H1 (cell line): ENCODE data around the gene TESMIN. TPM values are rescaled to one million over a fixed set of nuclear protein-coding genes. Genes with fewer than 3 reads are reported as not detected.

Experiments
- CTCF ChIA-PET: fragments of 300-600 bp; sonication (Branson Sonifier 250); formaldehyde crosslinking; loops from one replicate; lab custom pipeline; 2021; ENCODE audit not compliant: partially characterized antibody; lab: Charles Lee
- POLR2A ChIA-PET: fragments of 300-600 bp; sonication (Branson Sonifier 250); formaldehyde crosslinking; loops from one replicate; lab custom pipeline; 2021; ENCODE audit warnings: inconsistent platforms; ENCODE audit not compliant: partially characterized antibody; lab: Charles Lee
- DNase-seq, 2 experiments: peaks; one replicate each; pipeline versions ENCODE4 v3.0.0 to v3.0.0-alpha.2; 2010 to 2022; ENCODE audit warnings: low spot score in 2 of 2, low read depth in 1 of 2, mixed read lengths in 1 of 2
- FAIRE-seq: peaks from 2 replicates; lab custom pipeline; 2011; peaks lifted over from hg19 to GRCh38; lab: Jason Lieb, UNC
- H2AFZ ChIP-seq: 2 replicates; pipeline ENCODE4 v1.8.1; 2012; ENCODE audit warnings: low read length, inconsistent platforms
- H2AK5ac ChIP-seq: 2 replicates; pipeline ENCODE4 v1.6.1; 2013; ENCODE audit warnings: low read depth, low read length
- H2BK120ac ChIP-seq: replicated peaks from 2 replicates; pipeline ENCODE3; 2013; ENCODE audit warnings: low read depth, low read length, inconsistent platforms
- H2BK12ac ChIP-seq: 2 replicates; pipeline ENCODE4 v1.6.1; 2013; ENCODE audit warnings: low read depth, low read length
- H2BK15ac ChIP-seq: 2 replicates; pipeline ENCODE4 v1.6.1; 2013; ENCODE audit warnings: low read length
- H2BK20ac ChIP-seq: 2 replicates; pipeline ENCODE4 v1.6.1; 2013; ENCODE audit warnings: low read length
- H2BK5ac ChIP-seq: 2 replicates; pipeline ENCODE4 v1.6.1; 2013; ENCODE audit warnings: low read depth, low read length
- H3K14ac ChIP-seq: 2 replicates; pipeline ENCODE4 v1.6.1; 2013; ENCODE audit warnings: inconsistent platforms; ENCODE audit not compliant: insufficient read length
- H3K18ac ChIP-seq: 2 replicates; pipeline ENCODE4 v1.6.1; 2013; ENCODE audit warnings: low read length; ENCODE audit errors: extremely low read depth
- H3K23ac ChIP-seq: 2 replicates; pipeline ENCODE4 v1.6.1; 2013; ENCODE audit warnings: inconsistent platforms; ENCODE audit not compliant: insufficient read length
- H3K23me2 ChIP-seq: 2 replicates; pipeline ENCODE4 v1.6.1; 2013; ENCODE audit warnings: low read depth, low read length
- H3K27ac ChIP-seq: 2 replicates; pipeline ENCODE4 v1.6.1; 2011; ENCODE audit warnings: low read depth, low read length, inconsistent platforms
- H3K27me3 ChIP-seq, 4 experiments: replicated peaks in 1 of 4; 1 replicate in 1 of 4; 2 replicates in 3 of 4; pipeline versions ENCODE4 v1.6.1 to v1.8.1; 2011 to 2013; ENCODE audit warnings: low read length in 3 of 4, mild to moderate bottlenecking in 3 of 4, inconsistent platforms in 2 of 4, mixed read lengths in 2 of 4, moderate library complexity in 1 of 4; ENCODE audit not compliant: control insufficient read depth in 3 of 4, insufficient read depth in 3 of 4; ENCODE audit errors: extremely low read depth in 1 of 4
- H3K36me3 ChIP-seq, 4 experiments: 2 replicates each; pipeline versions ENCODE4 v1.6.1 to v1.8.1; 2011 to 2013; ENCODE audit warnings: mild to moderate bottlenecking in 4 of 4, low read length in 3 of 4, moderate library complexity in 2 of 4, control low read depth in 1 of 4, inconsistent platforms in 1 of 4; ENCODE audit not compliant: insufficient read depth in 4 of 4, control insufficient read depth in 2 of 4
- H3K4ac ChIP-seq: replicated peaks from 2 replicates; pipeline ENCODE3; 2013; ENCODE audit warnings: low read length, low read depth, mixed read lengths, inconsistent platforms; ENCODE audit not compliant: insufficient read length
- H3K4me1 ChIP-seq, 4 experiments: replicated peaks in 1 of 4; 1 replicate in 1 of 4; 2 replicates in 3 of 4; pipeline versions ENCODE4 v1.6.1 to v1.8.1; 2011 to 2013; ENCODE audit warnings: low read length in 3 of 4, inconsistent platforms in 2 of 4, mixed read lengths in 1 of 4; ENCODE audit not compliant: insufficient read depth in 4 of 4, control insufficient read depth in 3 of 4
- H3K4me2 ChIP-seq, 2 experiments: 2 replicates each; pipeline versions ENCODE4 v1.6.1 to v1.8.1; 2011 to 2013; ENCODE audit warnings: low read depth in 2 of 2, low read length in 2 of 2, control low read depth in 1 of 2, inconsistent platforms in 1 of 2, mild to moderate bottlenecking in 1 of 2; ENCODE audit not compliant: insufficient read depth in 1 of 2
- H3K4me3 ChIP-seq, 4 experiments: fragments of 200-600, 300-600 bp in 1 of 4; sonication (generic), shearing (Covaris generic), sonication (Bioruptor Twin) in 1 of 4; 2 replicates each; pipeline versions ENCODE4 v1.5.1 to v1.8.1; 2011 to 2016; ENCODE audit warnings: low read length in 4 of 4, low read depth in 3 of 4, control low read depth in 2 of 4, inconsistent platforms in 2 of 4, mild to moderate bottlenecking in 2 of 4, mixed read lengths in 1 of 4, moderate library complexity in 1 of 4; ENCODE audit not compliant: insufficient read depth in 2 of 4; ENCODE audit errors: extremely low read depth in 1 of 4
- H3K56ac ChIP-seq: replicated peaks from 2 replicates; pipeline ENCODE3; 2013; ENCODE audit warnings: low read depth, mild to moderate bottlenecking, mixed read lengths, low read length, inconsistent platforms; ENCODE audit not compliant: insufficient read length
- H3K79me1 ChIP-seq: 2 replicates; pipeline ENCODE4 v1.6.1; 2013; ENCODE audit warnings: low read depth, low read length, control low read depth
- H3K79me2 ChIP-seq, 2 experiments: 2 replicates each; pipeline versions ENCODE4 v1.6.1 to v1.8.1; 2012 to 2013; ENCODE audit warnings: low read length in 2 of 2, mild to moderate bottlenecking in 2 of 2, inconsistent platforms in 1 of 2; ENCODE audit not compliant: insufficient read depth in 2 of 2, control insufficient read depth in 1 of 2
- H3K9ac ChIP-seq, 4 experiments: replicated peaks in 1 of 4; 1 replicate in 1 of 4; 2 replicates in 3 of 4; pipeline versions ENCODE4 v1.6.1 to v1.8.1; 2011 to 2013; ENCODE audit warnings: low read depth in 3 of 4, low read length in 3 of 4, control low read depth in 2 of 4, mild to moderate bottlenecking in 2 of 4, moderate library complexity in 2 of 4, inconsistent platforms in 1 of 4; ENCODE audit errors: extremely low read depth in 1 of 4
- H3K9me3 ChIP-seq, 2 experiments: 2 replicates each; pipeline versions ENCODE4 v1.6.1 to v1.8.1; 2012 to 2013; ENCODE audit warnings: mild to moderate bottlenecking in 2 of 2, moderate library complexity in 2 of 2, control low read depth in 1 of 2, inconsistent platforms in 1 of 2, low read depth in 1 of 2, low read length in 1 of 2, mixed read lengths in 1 of 2; ENCODE audit not compliant: insufficient read depth in 2 of 2
- H4K20me1 ChIP-seq, 2 experiments: replicated peaks in 1 of 2; 2 replicates each; pipeline versions ENCODE3 to v1.8.1; 2011 to 2013; ENCODE audit warnings: inconsistent platforms in 2 of 2, low read length in 2 of 2, mild to moderate bottlenecking in 1 of 2; ENCODE audit not compliant: insufficient read depth in 2 of 2, control insufficient read depth in 1 of 2
- H4K5ac ChIP-seq: 2 replicates; pipeline ENCODE4 v1.6.1; 2013; ENCODE audit warnings: low read length, low read depth, mixed read lengths, inconsistent platforms; ENCODE audit not compliant: insufficient read length
- H4K8ac ChIP-seq: 2 replicates; pipeline ENCODE4 v1.8.0; 2013; ENCODE audit warnings: mild to moderate bottlenecking, moderate library complexity, low read length, inconsistent platforms; ENCODE audit not compliant: insufficient read depth; ENCODE audit errors: extremely low read depth
- H4K91ac ChIP-seq: replicated peaks from 2 replicates; pipeline ENCODE3; 2013; ENCODE audit warnings: low read length, mixed read lengths, inconsistent platforms; ENCODE audit not compliant: insufficient read length
- ATF3 ChIP-seq: IDR thresholded peaks from 2 replicates; pipeline ENCODE4 v1.6.1; 2011; ENCODE audit warnings: low read depth, mild to moderate bottlenecking, low read length; ENCODE audit not compliant: insufficient read depth
- BACH1 ChIP-seq: IDR thresholded peaks from 2 replicates; pipeline ENCODE4 v1.6.1; 2012; ENCODE audit warnings: low read length, improper control_type of control experiment
- BRCA1 ChIP-seq: IDR thresholded peaks from 2 replicates; pipeline ENCODE4 v1.6.1; 2012; ENCODE audit warnings: low read depth, low read length, improper control_type of control experiment
- CBX5 ChIP-seq: fragments of 300-800, 300-1000 bp; sonication (generic); IDR thresholded peaks from 2 replicates; pipeline ENCODE4 v1.7.1; 2016; ENCODE audit warnings: antibody characterized with exemption, low read length, low read depth
- CHD2 ChIP-seq: IDR thresholded peaks from 2 replicates; pipeline ENCODE4 v1.6.1; 2012; ENCODE audit warnings: low read length, improper control_type of control experiment
- RAD21 ChIP-seq, 2 experiments: IDR thresholded peaks in 1 of 2; conservative IDR thresholded peaks in 1 of 2; 2 replicates each; pipeline ENCODE4 v1.6.1; 2011; ENCODE audit warnings: low read depth in 2 of 2, low read length in 2 of 2, improper control_type of control experiment in 1 of 2, inconsistent platforms in 1 of 2, mild to moderate bottlenecking in 1 of 2, moderate library complexity in 1 of 2
- RNF2 ChIP-seq: fragments of 200-900, 300-1000 bp; sonication (generic); IDR thresholded peaks from 2 replicates; pipeline ENCODE4 v1.7.1; 2016; ENCODE audit warnings: borderline replicate concordance, low read depth, mild to moderate bottlenecking, antibody characterized with exemption, low read length; ENCODE audit not compliant: poor library complexity, severe bottlenecking; ENCODE audit errors: missing control alignments
- RXRA ChIP-seq: IDR thresholded peaks from 2 replicates; pipeline ENCODE4 v1.6.1; 2011; ENCODE audit warnings: low read depth, mild to moderate bottlenecking, low read length, moderate library complexity; ENCODE audit not compliant: insufficient read depth
- TCF12 ChIP-seq: IDR thresholded peaks from 2 replicates; pipeline ENCODE4 v1.6.1; 2011; ENCODE audit warnings: low read depth, mild to moderate bottlenecking, low read length
- WGBS, 2 experiments: shearing (Covaris generic) in 1 of 2; methylation state at CpG; one replicate each; pipeline versions ENCODE4 v1.1.6 to v1.1.7; 2013 to 2015; ENCODE audit warnings: low lambda C conversion rate in 2 of 2, mixed read lengths in 2 of 2, inconsistent platforms in 1 of 2, low coverage in 1 of 2, missing lambda C conversion rate in 1 of 2; ENCODE audit not compliant: insufficient replicate concordance in 2 of 2, insufficient coverage in 1 of 2, insufficient read length in 1 of 2; ENCODE audit errors: extremely low coverage in 1 of 2, missing lambda C conversion rate in 1 of 2; 5-methylcytosine and 5-hydroxymethylcytosine counted together
- polyA plus RNA-seq, 7 experiments: library from polyadenylated mRNA; depleted of rRNA in 3 of 7; stranded (reverse) in 5 of 7; unstranded in 2 of 7; fragments of >200 nt in 5 of 7; fragments of 200-250 nt in 2 of 7; gene quantifications; 1 replicate in 5 of 7; 2 replicates in 1 of 7; 4 replicates in 1 of 7; pipeline versions ENCODE4 v1.2.1 to v1.2.3, GENCODE V29; 2011 to 2013; ENCODE audit warnings: missing spikeins in 2 of 7, mixed read lengths in 2 of 7
- total RNA-seq: library from RNA; stranded (reverse); fragmentation: NEBNext Ultra II Directional; extraction: Animal tissue kit (Norgen Biotek cat#: 25700); gene quantifications from 2 replicates; pipeline ENCODE4 v1.2.1, GENCODE V29; 2021
- TF ChIP-seq, protein P1 (sequence below): IDR thresholded peaks from 2 replicates; pipeline ENCODE4 v1.6.1; 2012; ENCODE audit warnings: low read length, inconsistent platforms

Gene TESMIN
- total and polyA plus RNA-seq, 2 of the 8 experiments (the other 6 are each of a cell fraction or from before 2014, with no cell fraction given): 22.6 to 61.1 TPM

DNA sequence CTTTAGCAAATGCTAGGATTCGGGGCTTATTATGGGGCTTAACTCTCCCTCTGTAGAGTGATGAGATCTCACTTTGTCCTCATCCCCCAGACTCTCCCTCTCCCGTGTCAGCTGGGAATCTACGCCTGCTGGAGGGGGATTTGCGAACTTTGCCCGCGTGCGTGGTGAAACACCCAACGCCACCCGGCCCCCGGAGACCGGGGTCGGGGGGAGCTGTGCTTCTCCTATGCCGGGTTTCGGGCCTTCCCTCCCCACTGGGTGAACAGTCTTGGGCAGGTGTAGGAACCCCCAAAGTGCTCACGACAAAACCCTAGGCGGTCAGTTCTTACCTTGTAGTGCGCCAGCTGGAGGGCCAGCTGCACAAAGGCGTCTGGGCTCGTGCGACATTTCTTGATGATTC is 21.6 kb upstream of the TESMIN start:
- Histone ChIP-seq H3K36me3 (no peaks in the 10 kb centered on the region), H2AK5ac (no peak overlapping the region), H3K79me1 (no peaks in the 10 kb centered on the region), H3K14ac (no peak overlapping the region), H3K9me3 (no peaks in the 10 kb centered on the region), H2BK5ac (no peak overlapping the region), H3K4me2 (no peak overlapping the region), H3K27ac (no peak overlapping the region), H3K18ac (no peak overlapping the region), H3K9ac (no peak overlapping the region), H3K23ac (no peak overlapping the region), H2BK15ac (no peak overlapping the region), H3K4ac (no peak overlapping the region), H3K56ac (no peak overlapping the region), H4K91ac (no peak overlapping the region), H4K8ac (no peak overlapping the region), H2BK20ac (no peak overlapping the region), H3K4me1 (no peaks in the 10 kb centered on the region), H4K5ac (no peak overlapping the region), H3K79me2 (no peaks in the 10 kb centered on the region), H3K23me2 (no peaks in the 10 kb centered on the region), H4K20me1 (no peaks in the 10 kb centered on the region), H3K27me3 (no peaks in the 10 kb centered on the region), H2AFZ (no peak overlapping the region), H3K4me3 (no peak overlapping the region), H2BK120ac (no peak overlapping the region), H2BK12ac (no peak overlapping the region)
- TF ChIP-seq, protein P1, sequence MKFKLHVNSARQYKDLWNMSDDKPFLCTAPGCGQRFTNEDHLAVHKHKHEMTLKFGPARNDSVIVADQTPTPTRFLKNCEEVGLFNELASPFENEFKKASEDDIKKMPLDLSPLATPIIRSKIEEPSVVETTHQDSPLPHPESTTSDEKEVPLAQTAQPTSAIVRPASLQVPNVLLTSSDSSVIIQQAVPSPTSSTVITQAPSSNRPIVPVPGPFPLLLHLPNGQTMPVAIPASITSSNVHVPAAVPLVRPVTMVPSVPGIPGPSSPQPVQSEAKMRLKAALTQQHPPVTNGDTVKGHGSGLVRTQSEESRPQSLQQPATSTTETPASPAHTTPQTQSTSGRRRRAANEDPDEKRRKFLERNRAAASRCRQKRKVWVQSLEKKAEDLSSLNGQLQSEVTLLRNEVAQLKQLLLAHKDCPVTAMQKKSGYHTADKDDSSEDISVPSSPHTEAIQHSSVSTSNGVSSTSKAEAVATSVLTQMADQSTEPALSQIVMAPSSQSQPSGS: no peak
- TF ChIP-seq ATF3 (no peak), BACH1 (no peak), CHD2 (no peak), RXRA (no peak), BRCA1 (no peak), TCF12 (no peak), RAD21 (IDR thresholded peaks at IDR 0.05 in 1 of 2, conservative IDR thresholded peaks at IDR 0.05 in 1 of 2; ENCODE audit: low read depth in 2 of 2, low read length in 2 of 2) (no peak), CBX5 (no peak), RNF2 (no peak)
- DNase-seq (no peak), FAIRE-seq (no peak)
- ChIA-PET POLR2A (no interaction called here), CTCF (interaction anchor here (0.6 to 2.1 kb wide), 2 partner anchors 25 to 200 kb away, joined by 3 to 12 read pairs; no protein-coding TSS in a partner anchor)
- WGBS, 2 experiments: 89% methylated on average over 18 of the region's 20 CpGs; no CpG with 5 or more reads in 1 of the 2 experiments
